Subcutaneous adipose tissue (tissue), 4 donors: Measurements from ENCODE around the gene TNIP1. TPM values are rescaled to one million over a fixed set of nuclear protein-coding genes. Genes with fewer than 3 reads are reported as not detected.

Experiments
- CTCF ChIP-seq: fragments of 450-650 bp; IDR thresholded peaks from one replicate; pipeline ENCODE4 v1.5.1; 2016; ENCODE audit warnings: low read depth, mild to moderate bottlenecking, control low read depth, antibody characterized with exemption, moderate library complexity
- total RNA-seq, 4 donors: library from RNA; depleted of rRNA; stranded (reverse); fragments of >200 nt; gene quantifications; one replicate each; pipeline ENCODE4 v1.1.0, GENCODE V29; 2016

TNIP1 gene
- total RNA-seq, 4 donors from 2014 or later, result 97.1 to 376 (median 190) TPM

GRCh38 chr5:151089726-151090125 lies 8.9 kb upstream of the TNIP1 start:
- no peak for TF ChIP-seq CTCF

GRCh38 chr5:151088986-151089385 lies 8.2 kb upstream of the TNIP1 start:
- TF ChIP-seq CTCF, result no peak

- TF ChIP-seq CTCF, result no peak
These were observed 6.7 kb upstream of the TNIP1 start for GRCh38 chr5:151087486-151087885.

GRCh38 chr5:151086905-151087360 lies 6.1 kb upstream of the TNIP1 start:
- no peak for TF ChIP-seq CTCF

GRCh38 chr5:151086192-151086869 lies 5.5 kb upstream of the TNIP1 start:
- TF ChIP-seq CTCF, result no peak

- no peak for TF ChIP-seq CTCF
These were observed 4.7 kb upstream of the TNIP1 start for GRCh38 chr5:151085517-151086041.

GRCh38 chr5:151084363-151084762 lies 3.5 kb upstream of the TNIP1 start:
- no peak for TF ChIP-seq CTCF
